GM18868 (cell line): Measurements from ENCODE around the gene NAXD.
"Not testable (repeated sequence)": the region's sequence is repeated elsewhere in the genome, so short reads cannot be mapped to it uniquely, and the experiment has no call there.

ENCODE experiments used
- ATAC-seq: cut with Tn5 transposase; IDR thresholded peaks from one replicate; pipeline ENCODE4 v1.9.1; 2021; ENCODE audit warnings: mild to moderate bottlenecking, moderate library complexity; ENCODE audit not compliant: unreplicated experiment

NAXD gene

DNA sequence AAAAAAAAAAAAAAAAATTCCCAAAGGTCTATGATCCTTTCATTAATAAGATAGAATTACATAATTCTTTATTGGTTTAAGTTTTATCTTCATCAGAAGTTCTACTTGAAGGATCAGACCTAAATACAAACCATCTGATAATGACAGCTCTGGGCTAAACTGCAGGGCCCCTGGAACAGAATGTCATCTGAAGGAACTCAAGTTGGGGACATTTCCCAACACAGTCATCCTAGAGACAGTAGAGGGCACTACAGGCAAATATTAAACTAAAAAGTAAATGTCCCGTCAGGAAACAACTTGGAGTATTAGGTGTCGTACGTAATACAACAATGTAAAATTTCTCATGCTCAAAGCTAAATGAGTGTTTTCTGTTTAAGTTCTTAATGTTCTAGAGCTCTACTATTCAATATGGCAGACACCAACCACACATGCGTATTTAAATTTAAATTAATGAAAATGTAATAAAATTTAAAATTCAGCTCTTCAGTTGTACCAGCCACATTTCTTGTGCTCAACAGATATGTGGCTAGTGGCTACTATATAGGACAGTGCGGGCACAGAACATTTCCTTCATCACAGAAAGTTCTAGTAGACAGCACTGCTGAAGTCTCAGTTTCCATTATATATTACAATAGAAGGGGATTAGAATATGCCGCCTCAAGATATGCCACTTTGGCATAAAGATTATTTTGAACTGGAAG, 21.8 kb upstream of the NAXD start:
- ATAC-seq, result peak; percentile 86

DNA sequence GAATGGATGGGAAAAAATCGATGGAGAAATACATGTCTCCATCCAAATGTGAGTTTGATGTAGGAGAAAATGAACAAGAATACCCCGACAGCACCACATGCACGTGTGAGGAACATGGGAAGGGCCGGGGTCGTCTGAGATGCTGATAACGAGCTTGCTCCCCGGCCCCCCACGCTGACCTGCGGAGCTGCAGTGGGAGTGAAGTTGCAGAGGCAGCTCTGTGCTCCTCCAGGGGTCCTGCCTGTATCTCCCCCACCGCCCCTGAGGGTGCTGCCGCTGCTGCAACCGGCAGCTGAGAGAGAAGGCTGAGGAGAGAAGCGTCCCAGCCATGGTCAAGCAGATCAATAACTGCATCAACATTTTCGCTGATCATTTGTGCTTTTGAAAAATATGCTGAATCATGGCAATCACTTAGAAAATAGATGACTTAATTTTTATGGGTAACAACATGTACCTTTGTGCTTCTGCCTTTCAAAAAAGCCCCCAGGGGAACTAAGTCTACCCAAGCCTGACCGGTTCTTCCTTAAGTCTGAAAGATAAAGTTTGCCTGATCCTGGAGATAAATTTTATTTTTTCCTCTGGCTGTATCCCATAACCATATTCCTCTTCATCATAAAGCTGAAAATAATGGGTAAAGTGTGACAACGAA, 18.2 kb upstream of the NAXD start:
- ATAC-seq, result no peak

DNA sequence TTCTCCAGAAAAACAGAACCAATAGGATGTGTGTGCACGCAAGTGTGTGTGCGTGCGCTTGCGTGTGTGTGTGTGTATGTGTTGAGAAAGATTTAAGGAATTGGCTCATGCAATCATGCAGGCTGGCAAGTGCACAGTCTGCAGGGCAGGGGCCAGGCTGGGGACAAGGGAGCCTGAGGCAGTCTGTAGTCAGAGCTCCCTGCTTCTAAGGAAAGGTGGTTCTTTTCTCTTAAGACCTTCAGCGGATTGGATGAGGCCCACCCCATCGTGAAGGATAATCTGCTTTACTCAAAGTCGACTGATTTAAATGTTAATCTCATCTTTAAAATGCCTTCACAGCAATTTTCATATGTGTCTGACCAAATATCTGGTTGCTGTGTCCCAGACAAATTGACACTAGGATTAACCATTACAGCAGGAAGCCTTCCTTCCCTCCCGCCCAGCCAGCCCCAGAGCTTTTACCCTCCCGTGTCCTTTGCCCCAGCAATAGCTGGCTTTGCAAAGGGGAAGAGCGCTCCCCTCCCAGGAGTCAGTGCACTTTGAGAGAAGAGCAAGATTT, 15.0 kb upstream of the NAXD start:
- ATAC-seq, result no peak

DNA sequence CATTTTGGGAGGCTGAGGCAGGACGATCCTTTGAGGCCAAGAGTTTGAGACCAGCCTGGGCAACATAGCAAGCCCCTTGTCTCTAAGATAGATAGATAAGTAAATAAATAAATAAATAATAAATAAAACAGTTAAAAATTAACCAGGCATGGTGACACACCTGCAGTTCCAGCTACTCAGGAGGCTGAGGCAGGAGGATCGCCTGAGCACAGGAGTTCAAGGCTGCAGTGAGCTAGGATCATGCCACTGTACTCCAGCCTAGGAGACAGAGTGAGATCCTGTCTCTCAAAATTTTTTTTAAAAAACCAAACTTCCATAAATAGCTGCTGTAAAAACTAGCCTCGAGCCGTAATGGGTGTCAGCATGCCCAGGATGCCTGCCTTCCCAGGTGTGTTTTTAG, 14.4 kb upstream of the NAXD start:
- ATAC-seq, result no peak

DNA sequence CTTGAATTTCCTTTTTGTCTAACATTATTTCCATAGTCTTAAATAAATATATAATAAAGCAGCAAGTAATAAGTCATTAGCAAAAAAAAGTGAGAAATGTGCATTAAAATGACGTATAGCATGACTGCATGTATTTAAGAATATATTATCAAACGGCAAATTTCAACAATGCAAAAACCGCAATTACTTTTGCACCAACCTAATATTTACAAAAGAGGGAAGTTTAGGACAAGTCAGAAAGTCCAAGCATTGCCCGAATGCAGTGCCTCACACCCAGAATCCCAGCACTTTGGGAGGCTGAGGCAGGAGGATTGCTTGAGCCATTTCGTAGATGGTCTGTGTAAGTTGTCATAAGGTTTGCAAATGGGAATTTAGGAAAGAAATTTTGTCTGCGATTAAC, 10.2 kb upstream of the NAXD start:
- ATAC-seq, result no peak

DNA sequence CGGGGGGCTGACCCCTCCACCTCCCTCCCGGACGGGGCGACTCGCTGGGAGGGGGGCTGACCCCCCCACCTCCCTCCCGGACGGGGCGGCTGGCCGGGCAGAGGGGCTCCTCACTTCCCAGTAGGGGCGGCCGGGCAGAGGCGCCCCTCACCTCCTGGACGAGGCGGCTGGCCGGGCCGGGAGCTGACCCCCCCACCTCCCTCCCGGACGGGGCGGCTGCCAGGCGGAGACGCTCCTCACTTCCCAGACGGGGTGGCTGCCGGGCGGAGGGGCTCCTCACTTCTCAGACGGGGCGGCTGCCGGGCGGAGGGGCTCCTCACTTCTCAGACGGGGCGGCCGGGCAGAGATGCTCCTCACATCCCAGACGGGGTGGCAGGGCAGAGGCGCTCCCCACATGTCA, 9.1 kb upstream of the NAXD start:
- not testable (repeated sequence) for ATAC-seq

DNA sequence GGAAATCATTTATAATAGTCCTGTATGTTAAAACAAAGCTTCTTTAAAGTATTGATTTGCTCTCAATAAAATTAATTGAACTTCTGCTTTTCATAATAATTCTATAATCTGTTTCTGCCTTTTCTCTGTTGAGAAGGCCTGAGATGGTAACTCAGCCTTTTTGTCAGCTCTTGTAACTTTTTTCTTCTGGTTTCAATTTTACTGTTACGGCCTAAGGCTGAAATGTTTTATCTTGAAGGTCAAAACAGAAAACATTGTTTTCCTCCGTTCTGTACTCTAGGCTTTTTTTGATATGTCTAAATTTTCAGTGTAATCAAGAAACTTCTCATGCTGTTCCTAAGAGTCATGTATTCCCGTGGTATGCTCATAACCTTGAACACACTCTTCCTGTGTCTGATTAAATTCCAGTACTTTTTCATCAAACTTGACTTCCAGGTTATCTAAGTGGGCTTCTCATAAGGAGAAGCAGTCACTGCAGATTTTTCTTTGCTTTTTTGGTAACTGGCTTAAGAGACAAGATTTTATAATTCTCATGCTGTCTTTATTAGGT, 7.6 kb upstream of the NAXD start:
- peak; percentile 43 for ATAC-seq

DNA sequence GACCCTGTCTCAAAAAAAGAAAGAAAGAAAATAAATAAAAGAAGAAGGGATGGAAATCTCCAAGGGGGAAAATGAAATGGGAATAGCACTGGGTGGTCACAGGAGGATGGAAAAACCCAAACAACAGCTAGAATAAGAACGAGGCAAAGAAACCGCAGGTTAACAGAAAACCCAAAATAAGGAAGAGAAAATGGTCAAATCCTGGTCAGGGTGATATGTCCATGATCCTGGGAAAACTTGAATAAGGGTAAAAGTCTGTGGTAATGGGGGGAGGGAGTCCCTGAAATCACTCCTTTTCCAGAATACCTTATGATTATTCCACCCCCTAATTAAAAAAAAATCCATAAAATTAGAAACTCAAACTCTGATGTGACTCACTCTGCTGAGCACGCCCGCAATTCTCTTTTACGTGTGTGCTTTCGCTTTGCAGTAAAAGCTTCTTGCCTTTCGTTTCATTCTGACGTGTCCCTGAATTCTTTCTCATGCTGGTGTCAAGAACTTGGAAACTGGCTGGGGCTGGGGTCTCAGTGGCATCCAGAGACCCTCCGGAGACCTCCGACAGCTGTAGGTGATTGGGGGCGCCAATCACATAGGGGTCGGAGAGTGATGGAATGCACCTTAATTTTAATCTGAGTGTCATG, 4.3 kb upstream of the NAXD start:
- ATAC-seq, result no peak

DNA sequence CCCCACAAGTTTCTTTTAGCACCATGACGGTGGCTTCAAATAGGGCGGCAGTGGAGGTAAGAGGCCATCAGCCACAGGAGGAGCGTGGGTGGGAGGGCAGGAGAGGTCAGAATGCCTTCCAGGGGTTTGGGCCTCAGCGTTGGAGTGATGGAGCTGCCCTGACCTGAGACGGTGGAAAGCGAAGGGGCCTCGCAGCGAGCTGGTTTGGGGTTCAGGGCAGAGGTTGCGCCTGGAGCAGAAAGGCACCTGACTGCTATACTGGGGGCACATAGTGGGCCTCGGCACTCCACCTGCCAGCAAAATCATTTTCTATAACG, 382 bp upstream of the NAXD start:
- no peak for ATAC-seq

DNA sequence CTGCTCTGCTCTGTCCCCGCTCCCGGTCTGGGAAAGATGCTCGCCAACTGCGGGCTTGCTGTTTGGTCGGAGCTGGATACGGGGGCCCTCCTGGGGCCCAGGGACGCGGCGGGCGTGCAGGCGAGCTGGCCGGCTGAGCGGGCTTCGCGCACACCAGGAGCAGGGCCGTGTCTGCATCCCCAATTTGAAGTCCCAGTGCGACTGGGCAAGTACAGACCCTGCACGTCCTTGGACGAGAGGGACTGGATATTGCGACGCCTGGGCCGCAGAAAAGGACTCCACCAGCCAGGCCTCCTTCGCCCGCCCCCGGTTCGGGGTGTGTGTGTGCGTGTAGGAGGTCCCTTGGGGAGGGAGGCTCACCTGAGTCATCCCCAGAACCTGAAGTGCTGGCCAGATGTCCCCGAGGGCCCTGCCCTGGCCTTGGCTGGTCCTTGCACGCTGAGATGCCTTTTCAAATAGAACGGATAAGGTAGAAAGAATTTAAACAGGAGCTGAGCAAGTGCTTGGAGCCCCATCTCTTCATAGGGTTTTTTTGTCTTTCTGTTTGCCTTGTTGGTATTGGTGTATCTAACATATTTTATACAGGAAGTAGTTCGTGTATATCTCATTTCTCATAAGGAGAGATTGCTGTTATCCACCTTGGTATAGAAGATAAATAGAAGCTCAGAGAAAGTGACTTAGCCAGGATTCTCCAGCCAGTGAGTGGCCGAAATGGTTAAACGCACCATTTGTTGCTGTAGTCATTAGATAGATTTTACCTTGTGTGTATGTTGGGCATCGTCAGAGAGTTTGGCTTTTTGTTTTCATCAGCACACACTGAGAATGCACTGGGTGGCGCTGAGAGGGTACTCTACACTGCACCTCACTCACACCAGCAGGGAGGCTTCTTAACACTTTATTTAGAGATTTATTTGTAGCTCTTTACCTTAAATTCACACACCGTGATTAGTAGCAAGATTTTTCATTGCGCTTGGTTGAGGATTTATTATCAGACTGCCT, 1.1 kb downstream of the NAXD start:
- ATAC-seq, result peak; percentile 48

DNA sequence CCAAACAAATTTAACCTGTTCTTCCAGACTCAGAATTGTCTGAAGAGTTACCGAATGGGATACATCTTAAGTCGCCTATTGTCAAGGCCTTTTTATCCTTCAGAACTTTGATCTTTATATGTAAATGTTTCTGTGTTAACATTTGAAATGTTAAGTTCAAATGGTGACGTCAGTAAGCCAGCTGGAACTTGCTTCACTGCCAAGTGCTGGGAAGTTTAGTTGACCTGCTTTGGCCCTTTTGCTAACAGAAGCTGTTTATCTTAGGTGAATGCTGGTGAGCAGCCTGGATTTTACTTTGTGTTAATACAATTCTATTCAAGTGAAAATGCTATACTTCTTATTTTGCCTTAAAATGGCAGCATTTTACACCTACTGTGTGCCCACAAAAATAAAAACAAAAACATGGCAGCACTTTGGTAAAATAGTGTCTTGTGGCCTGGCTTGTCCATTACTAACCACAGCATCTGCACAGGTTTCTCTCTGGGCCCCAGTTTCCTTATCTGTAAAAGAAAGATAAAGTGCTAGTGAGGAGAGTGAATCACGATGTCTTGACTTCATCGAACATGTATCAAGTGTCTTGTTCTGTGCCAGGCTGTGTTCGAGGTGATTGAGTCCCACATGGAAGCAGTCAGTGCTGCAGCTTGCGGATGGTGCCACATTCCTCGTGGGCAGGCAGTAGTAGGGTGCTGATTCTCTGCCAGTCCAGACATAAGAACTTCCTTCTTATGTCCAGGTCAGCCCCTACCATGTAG, 2.2 kb downstream of the NAXD start:
- no peak for ATAC-seq

DNA sequence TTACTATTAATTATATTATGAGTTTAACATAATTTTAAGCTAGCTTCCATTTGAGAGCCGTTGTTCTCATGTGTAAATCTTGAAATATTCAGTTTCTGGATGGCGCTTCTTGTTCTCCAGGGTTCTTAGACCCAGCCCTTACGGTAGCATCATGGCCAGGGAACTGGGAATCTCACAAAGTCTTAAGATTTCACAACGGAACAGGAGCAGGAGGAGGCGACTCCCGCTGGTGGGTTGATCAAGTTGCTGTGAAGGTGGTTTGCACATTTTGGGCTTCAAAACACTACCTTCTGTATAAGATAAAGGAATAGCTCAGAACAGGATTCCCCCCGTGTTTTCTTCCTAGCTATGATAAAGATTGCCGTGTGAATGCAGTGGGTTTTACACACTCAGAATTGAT, 2.8 kb downstream of the NAXD start:
- ATAC-seq, result no peak

DNA sequence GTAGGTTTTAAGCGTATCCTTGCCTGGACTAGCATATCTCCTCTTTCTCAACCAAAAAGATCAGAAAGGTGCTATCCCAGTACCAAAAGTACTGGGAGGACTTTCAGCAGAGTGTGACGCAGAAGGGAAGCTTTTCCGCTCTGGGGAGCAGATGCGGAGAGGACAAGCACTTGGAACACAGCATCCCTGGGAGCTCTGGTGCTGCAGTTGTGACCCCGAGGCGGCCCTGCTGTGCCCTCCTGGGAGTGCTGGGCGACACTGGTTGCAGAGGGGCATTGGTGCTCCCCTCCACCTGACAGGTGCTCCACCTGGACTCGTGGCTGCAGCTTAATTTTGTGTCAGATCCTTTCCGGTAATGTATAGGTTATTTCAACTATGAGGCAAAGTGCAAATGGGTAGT, 3.4 kb downstream of the NAXD start:
- ATAC-seq, result no peak

DNA sequence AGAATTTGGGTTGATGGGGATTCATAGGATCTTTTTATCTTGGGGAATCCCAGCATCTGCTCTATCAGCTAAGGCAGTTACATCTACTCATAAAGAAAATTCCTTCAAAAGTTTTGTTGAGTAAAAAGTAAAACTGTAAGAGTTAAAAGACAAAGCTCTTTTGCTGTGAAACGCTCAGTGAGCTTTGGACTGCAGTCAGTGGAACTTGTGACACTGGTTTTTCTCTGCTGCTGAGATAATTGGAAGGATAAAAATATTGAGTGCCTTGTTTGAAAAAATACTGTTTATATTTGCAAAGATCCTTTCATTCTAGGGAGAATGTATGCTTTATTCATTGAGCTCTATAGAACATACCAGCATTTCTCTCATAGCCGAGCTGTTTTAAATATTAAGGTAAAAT, 5.3 kb downstream of the NAXD start:
- ATAC-seq, result no peak

DNA sequence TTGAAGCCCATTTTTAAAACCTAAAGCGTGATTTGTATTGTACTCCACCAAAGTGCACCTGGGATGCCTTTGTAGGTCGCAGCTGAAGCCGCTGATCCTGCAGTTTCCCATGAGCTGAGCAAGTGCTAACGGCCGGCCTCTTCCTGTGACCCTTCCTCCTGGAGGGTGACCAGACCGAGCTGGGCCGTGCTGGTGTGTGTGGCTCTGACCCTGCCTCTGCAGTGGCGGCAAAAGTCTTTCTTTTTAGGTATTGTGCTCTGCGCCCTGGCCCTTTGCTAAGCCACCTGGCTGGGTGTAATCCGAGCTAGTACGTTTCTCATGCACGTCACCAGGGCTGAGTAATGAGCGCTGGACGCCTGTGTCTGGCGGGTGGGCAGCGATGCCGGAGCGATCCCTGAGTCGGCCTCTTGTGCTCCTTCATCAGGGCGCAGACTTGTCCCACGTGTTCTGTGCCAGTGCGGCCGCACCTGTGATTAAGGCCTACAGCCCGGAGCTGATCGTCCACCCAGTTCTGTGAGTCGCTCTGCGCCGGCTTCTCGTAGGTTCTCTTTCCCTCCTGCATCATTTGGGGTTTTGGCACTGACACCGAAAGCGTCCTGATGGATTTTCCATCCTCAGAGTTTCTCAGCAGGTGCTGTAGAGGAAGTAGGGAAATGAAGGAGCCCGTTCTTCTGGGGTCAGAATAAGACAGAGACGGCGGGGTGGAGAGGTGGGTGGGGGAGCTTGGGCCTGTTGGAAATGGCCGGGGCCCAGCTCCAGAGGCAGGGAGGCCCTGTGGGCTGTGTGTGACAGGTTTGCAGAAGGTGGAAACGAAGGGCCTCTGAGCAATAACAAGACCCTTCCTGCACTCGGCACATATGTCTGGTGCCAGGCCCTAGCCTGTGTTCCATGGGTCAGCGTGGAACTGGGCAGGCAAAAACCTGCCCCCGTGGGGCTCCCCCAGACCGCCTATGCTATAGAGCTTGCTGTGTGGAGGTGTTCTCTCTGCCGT, 9.7 kb downstream of the NAXD start:
- ATAC-seq, result no peak

DNA sequence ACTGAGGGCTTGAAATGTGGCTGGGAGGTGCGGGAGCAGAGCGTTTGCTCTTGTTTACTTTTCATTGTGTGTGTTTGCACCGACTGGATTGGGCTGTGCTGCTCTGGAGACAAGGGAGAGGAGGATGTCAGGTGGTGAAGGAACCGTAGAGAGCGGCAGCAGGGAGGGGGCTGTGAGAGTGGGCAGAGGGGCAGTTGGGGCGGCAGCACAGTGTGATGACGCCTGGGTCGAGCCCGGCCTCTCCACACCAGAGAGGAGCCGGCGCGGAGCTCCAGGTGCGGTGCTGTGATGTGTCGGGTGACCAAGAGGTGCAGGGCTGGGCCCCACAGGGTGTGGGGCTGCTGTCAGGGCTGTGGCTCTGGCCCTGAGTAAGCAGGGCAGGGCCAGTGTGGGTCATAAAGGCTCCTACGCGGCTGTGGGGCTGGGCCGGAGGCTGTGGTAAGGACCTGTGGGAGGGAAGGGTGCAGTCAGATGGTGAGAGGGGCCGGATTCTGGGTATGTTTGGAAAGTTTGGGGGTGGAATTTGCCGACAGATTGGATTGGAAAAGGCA, 10.5 kb downstream of the NAXD start:
- no peak for ATAC-seq

DNA sequence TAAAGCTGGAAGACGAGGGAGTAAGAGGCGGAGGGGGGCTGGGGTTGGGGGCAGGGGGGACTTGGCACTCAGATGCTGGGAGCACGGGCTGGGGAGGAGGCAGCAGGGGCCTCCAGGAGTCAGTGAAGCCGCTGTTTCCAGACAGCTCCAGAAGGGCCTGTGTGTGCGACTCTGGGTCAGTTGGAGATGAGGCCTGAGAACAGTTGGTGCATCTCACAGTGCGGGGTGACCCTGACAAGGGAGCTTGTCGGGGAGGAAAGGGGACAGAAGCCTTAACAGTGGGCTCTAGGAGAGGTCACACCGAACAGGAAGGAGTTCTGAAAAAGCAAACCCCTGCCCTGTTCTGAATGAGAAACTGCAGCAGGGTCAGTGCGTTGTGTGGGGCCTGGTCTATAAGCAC, 11.2 kb downstream of the NAXD start:
- no peak for ATAC-seq

DNA sequence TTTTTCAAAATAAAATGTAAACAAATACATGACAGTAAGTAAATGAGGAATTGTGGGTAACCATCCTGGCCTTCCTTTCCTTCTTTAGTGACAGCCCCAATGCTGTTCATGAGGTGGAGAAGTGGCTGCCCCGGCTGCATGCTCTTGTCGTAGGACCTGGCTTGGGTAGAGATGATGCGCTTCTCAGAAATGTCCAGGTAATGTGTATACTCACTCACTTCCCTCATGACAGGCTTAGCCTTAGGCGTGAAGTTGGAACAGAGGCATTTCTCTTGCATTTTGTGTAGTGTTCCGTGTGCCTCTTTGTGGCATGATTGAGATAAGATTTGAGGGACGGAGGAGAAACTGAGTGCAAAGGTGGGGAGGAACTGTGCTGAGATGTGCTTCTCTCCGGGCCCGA, 12.0 kb downstream of the NAXD start:
- no peak for ATAC-seq
